B cell (primary cell): ENCODE measurements around the gene TGFBR2.

Source experiments
- EZH2 ChIP-seq: IDR thresholded peaks from 2 replicates; pipeline ENCODE4 v1.6.1; 2012; ENCODE audit warnings: borderline replicate concordance, low read depth, mild to moderate bottlenecking, moderate library complexity, low read length; ENCODE audit not compliant: insufficient read depth, poor library complexity, severe bottlenecking
- TF ChIP-seq, protein P1 (sequence below): fragments of 200-600 bp; IDR thresholded peaks from one replicate; pipeline ENCODE4 v1.8.0; 2022; ENCODE audit warnings: antibody characterized with exemption, mild to moderate bottlenecking

DNA sequence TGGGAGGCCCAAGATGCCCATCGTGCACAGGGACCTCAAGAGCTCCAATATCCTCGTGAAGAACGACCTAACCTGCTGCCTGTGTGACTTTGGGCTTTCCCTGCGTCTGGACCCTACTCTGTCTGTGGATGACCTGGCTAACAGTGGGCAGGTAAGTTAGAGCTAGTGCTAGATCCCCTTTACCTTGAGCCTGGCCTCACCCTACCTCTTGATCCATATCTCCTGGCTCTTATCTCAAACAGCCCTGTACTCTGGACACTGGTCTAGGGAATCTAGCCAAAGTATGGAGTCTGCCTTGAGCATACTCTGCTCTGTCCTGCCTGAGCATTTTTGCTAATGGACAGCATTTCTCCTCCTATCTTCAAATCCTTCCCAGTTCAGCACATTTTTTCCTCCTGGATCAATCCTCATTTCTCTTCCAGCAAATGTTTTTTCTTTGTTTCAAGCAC, 65.9 kb downstream of the TGFBR2 start:
- TF ChIP-seq, protein P1, sequence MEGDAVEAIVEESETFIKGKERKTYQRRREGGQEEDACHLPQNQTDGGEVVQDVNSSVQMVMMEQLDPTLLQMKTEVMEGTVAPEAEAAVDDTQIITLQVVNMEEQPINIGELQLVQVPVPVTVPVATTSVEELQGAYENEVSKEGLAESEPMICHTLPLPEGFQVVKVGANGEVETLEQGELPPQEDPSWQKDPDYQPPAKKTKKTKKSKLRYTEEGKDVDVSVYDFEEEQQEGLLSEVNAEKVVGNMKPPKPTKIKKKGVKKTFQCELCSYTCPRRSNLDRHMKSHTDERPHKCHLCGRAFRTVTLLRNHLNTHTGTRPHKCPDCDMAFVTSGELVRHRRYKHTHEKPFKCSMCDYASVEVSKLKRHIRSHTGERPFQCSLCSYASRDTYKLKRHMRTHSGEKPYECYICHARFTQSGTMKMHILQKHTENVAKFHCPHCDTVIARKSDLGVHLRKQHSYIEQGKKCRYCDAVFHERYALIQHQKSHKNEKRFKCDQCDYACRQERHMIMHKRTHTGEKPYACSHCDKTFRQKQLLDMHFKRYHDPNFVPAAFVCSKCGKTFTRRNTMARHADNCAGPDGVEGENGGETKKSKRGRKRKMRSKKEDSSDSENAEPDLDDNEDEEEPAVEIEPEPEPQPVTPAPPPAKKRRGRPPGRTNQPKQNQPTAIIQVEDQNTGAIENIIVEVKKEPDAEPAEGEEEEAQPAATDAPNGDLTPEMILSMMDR = no peak
- TF ChIP-seq EZH2 = no peak
